Fibroblast of lung (primary cell): ENCODE results near the gene HIVEP3.

ENCODE experiments used
- CTCF ChIP-seq, 2 donors: IDR thresholded peaks in 1 of 2; conservative IDR thresholded peaks in 1 of 2; 1 replicate in 1 of 2; 2 replicates in 1 of 2; pipeline ENCODE4 v1.5.1; 2011 to 2012; ENCODE audit warnings: low read length in 2 of 2, control low read depth in 1 of 2, inconsistent platforms in 1 of 2, low read depth in 1 of 2, mild to moderate bottlenecking in 1 of 2
- EZH2 ChIP-seq: IDR thresholded peaks from 2 replicates; pipeline ENCODE4 v1.5.1; 2012; ENCODE audit warnings: low read length, control low read depth, mild to moderate bottlenecking; ENCODE audit errors: missing control alignments

- TF ChIP-seq CTCF (conservative IDR thresholded peaks at IDR 0.05 in 1 of 2, IDR thresholded peaks at IDR 0.05 in 1 of 2; ENCODE audit: low read depth in 1 of 2, low read length in 2 of 2) (no peak), EZH2 (no peak)
Measured at GRCh38 chr1:41665962-41666917, 252.5 kb downstream of the HIVEP3 start.
